ENCODE data around the gene DCP1B. TPM values are rescaled to one million over a fixed set of nuclear protein-coding genes. Genes with fewer than 3 reads are reported as not detected.

Gene DCP1B
- total and polyA plus RNA-seq, 7 donors, result 5.5 to 47.7 (median 24.8) TPM

DNA sequence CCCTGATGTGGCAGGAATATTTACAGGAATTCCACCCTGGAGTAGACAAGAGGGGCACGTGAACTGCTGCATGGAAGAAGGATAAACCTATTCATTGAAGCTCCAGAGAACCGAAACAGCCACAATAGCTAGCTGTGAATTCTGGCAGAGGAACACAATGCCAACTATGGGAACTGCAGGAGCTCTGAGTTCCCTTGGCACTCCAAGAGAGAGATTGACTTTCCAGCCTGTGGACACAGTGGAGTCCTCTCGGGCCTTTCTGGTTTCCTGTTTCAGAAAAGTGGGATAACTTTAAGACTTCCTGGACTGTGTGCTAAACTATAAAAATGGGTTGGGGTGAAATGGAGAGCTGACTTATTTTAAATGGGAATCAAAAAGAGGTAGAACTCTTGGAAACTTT is 97.7 kb downstream of the DCP1B start:
- 49 to 51% methylated on average over 3 of the region's 3 CpGs for WGBS, 2 donors
- H3K27me3 ChIP-seq, result no peaks in the 10 kb centered on the region
- H3K9me3 ChIP-seq, result peaks cover 0 to 14% (median 4%) of the 10 kb centered on the region in 4 donors
- no peaks in the 10 kb centered on the region for H3K36me3 ChIP-seq
- intact Hi-C loops (cut with DNase I), result no loop called here
- H3K4me1 ChIP-seq, result peaks cover 0 to 7% (median 5%) of the 10 kb centered on the region in 4 donors
- no peak overlapping the region for H3K27ac ChIP-seq
- no peak for DNase-seq
- H3K4me3 ChIP-seq, result no peak overlapping the region
- TF ChIP-seq POLR2AphosphoS5 (IDR thresholded peaks at IDR 0.05), result no peak

DNA sequence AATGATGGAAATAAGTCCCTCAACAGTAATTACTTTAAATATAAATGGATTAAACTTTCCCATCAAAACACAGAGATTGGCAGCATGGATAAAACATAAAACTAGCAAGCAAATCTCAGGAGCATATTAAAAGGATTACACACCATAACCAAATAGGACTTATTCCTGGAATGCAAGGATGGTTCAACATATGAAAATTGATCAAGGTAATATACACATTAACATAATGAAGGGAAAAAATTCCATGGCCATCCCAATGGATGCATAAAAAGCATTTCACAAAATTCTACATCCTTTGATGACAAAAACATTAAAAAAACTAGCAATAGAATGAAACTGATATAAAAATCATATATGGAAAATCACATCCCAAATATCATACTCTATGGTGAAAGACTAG is 99.4 kb downstream of the DCP1B start:
- Histone ChIP-seq H3K27ac (no peak overlapping the region), H3K36me3 (no peaks in the 10 kb centered on the region), H3K27me3 (no peaks in the 10 kb centered on the region), H3K4me3 (no peak overlapping the region), H3K9me3 (peaks cover 0 to 14% (median 4%) of the 10 kb centered on the region in 4 donors), H3K4me1 (peaks cover 0 to 7% (median 5%) of the 10 kb centered on the region in 4 donors)
- intact Hi-C loops (cut with DNase I), result no loop called here
- DNase-seq, result no peak
- TF ChIP-seq, protein P1, sequence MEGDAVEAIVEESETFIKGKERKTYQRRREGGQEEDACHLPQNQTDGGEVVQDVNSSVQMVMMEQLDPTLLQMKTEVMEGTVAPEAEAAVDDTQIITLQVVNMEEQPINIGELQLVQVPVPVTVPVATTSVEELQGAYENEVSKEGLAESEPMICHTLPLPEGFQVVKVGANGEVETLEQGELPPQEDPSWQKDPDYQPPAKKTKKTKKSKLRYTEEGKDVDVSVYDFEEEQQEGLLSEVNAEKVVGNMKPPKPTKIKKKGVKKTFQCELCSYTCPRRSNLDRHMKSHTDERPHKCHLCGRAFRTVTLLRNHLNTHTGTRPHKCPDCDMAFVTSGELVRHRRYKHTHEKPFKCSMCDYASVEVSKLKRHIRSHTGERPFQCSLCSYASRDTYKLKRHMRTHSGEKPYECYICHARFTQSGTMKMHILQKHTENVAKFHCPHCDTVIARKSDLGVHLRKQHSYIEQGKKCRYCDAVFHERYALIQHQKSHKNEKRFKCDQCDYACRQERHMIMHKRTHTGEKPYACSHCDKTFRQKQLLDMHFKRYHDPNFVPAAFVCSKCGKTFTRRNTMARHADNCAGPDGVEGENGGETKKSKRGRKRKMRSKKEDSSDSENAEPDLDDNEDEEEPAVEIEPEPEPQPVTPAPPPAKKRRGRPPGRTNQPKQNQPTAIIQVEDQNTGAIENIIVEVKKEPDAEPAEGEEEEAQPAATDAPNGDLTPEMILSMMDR (IDR thresholded peaks at IDR 0.05), result no peak
- TF ChIP-seq POLR2AphosphoS5 (IDR thresholded peaks at IDR 0.05) (no peak), EP300 (IDR thresholded peaks at IDR 0.05) (no peak), POLR2A (IDR thresholded peaks at IDR 0.05) (no peak)

GRCh38 chr12:1896964-1897363 is 107.3 kb downstream of the DCP1B start:
- intact Hi-C loops (cut with DNase I), result no loop called here
- Histone ChIP-seq H3K36me3 (no peaks in the 10 kb centered on the region), H3K4me3 (no peak overlapping the region), H3K4me1 (no peaks in the 10 kb centered on the region), H3K27ac (no peak overlapping the region), H3K9me3 (peaks cover 0 to 9% (median 0%) of the 10 kb centered on the region in 4 donors), H3K27me3 (no peaks in the 10 kb centered on the region)
- TF ChIP-seq EP300 (IDR thresholded peaks at IDR 0.05), result no peak
- no peak for TF ChIP-seq POLR2A (IDR thresholded peaks at IDR 0.05)
- no peak for TF ChIP-seq POLR2AphosphoS5 (IDR thresholded peaks at IDR 0.05)
- TF ChIP-seq, protein P1 (IDR thresholded peaks at IDR 0.05), result no peak
- WGBS, 2 donors, result 83 to 85% methylated on average over 5 of the region's 5 CpGs
- DNase-seq, result no peak

Other genes with a start within 250 kb of the DCP1B start
- under 1 TPM in 1 of 4 donors, not detected in 3; 0.41 TPM for gene LRTM2, start 183.9 kb downstream of the DCP1B start, total RNA-seq
- gene LRTM2, start 183.9 kb downstream of the DCP1B start, polyA plus RNA-seq, result under 1 TPM in 1 of 3 donors, not detected in 2; 0.09 TPM
- 1 to 10 TPM; 2.8 to 4.9 (median 3.4) TPM for gene CACNA2D4, start 85.8 kb downstream of the DCP1B start, total RNA-seq
- 1 to 10 TPM; 3.6 to 5.8 (median 5.4) TPM for gene CACNA2D4, start 85.8 kb downstream of the DCP1B start, polyA plus RNA-seq
- 100 to 1,000 TPM in 2 of 4 donors, 10 to 100 TPM in 2; 62.0 to 213 (median 119) TPM for gene CACNA1C, start 48.5 kb upstream of the DCP1B start, total RNA-seq
- gene CACNA1C, start 48.5 kb upstream of the DCP1B start, polyA plus RNA-seq, result 1 to 10 TPM in 1 of 3 donors, under 1 TPM in 2; 0.46 to 7.6 (median 0.60) TPM